Measurements from ENCODE around the gene SENP8. TPM values are rescaled to one million over a fixed set of nuclear protein-coding genes. Genes with fewer than 3 reads are reported as not detected.

SENP8 gene
- total RNA-seq, 3 donors from 2014 or later = 2.6 to 3.0 (median 2.9) TPM

DNA sequence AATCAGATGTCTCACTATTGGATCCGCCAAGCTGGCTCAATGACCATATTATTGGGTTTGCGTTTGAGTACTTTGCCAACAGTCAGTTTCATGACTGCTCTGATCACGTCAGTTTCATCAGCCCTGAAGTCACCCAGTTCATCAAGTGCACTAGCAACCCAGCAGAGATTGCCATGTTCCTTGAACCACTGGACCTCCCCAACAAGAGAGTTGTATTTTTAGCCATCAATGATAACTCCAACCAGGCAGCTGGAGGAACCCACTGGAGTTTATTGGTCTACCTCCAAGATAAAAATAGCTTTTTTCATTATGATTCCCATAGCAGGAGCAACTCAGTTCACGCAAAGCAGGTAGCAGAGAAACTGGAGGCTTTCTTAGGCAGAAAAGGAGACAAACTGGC lies 21.5 kb downstream of the SENP8 start:
- ATAC-seq = no peak
- DNase-seq = no peak
- Histone ChIP-seq H3K36me3 (ENCODE audit: low read depth) (no peaks in the 10 kb centered on the region), H3K4me1 (ENCODE audit: low read depth) (peaks cover 19% of the 10 kb centered on the region), H3K4me3 (no peak overlapping the region), H3K9me3 (no peaks in the 10 kb centered on the region)
- TF ChIP-seq, protein P1, sequence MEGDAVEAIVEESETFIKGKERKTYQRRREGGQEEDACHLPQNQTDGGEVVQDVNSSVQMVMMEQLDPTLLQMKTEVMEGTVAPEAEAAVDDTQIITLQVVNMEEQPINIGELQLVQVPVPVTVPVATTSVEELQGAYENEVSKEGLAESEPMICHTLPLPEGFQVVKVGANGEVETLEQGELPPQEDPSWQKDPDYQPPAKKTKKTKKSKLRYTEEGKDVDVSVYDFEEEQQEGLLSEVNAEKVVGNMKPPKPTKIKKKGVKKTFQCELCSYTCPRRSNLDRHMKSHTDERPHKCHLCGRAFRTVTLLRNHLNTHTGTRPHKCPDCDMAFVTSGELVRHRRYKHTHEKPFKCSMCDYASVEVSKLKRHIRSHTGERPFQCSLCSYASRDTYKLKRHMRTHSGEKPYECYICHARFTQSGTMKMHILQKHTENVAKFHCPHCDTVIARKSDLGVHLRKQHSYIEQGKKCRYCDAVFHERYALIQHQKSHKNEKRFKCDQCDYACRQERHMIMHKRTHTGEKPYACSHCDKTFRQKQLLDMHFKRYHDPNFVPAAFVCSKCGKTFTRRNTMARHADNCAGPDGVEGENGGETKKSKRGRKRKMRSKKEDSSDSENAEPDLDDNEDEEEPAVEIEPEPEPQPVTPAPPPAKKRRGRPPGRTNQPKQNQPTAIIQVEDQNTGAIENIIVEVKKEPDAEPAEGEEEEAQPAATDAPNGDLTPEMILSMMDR (IDR thresholded peaks at IDR 0.05) = no peak
- intact Hi-C loops (cut with DNase I, micrococcal nuclease) = no loop called here

DNA sequence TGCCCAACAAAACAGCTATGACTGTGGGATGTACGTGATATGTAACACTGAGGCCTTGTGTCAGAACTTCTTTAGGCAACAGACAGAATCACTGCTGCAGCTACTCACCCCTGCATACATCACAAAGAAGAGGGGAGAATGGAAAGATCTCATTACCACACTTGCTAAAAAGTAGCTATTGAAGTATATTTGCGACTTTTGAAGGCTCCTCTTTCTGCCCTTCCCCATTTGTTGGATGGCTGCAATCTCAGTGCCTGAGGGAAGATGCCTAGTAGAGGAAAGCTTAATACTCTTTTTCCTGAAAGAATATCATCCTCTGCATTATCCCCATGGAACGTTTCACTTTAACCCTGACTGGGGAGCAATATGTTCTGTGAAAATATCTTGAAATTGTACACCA lies 21.9 kb downstream of the SENP8 start:
- DNase-seq = no peak
- TF ChIP-seq, protein P1 (IDR thresholded peaks at IDR 0.05) = no peak
- Histone ChIP-seq H3K36me3 (ENCODE audit: low read depth) (no peaks in the 10 kb centered on the region), H3K4me3 (no peak overlapping the region), H3K9me3 (no peaks in the 10 kb centered on the region), H3K4me1 (ENCODE audit: low read depth) (peaks cover 19% of the 10 kb centered on the region)
- intact Hi-C loops (cut with DNase I, micrococcal nuclease) = no loop called here
- ATAC-seq = no peak

DNA sequence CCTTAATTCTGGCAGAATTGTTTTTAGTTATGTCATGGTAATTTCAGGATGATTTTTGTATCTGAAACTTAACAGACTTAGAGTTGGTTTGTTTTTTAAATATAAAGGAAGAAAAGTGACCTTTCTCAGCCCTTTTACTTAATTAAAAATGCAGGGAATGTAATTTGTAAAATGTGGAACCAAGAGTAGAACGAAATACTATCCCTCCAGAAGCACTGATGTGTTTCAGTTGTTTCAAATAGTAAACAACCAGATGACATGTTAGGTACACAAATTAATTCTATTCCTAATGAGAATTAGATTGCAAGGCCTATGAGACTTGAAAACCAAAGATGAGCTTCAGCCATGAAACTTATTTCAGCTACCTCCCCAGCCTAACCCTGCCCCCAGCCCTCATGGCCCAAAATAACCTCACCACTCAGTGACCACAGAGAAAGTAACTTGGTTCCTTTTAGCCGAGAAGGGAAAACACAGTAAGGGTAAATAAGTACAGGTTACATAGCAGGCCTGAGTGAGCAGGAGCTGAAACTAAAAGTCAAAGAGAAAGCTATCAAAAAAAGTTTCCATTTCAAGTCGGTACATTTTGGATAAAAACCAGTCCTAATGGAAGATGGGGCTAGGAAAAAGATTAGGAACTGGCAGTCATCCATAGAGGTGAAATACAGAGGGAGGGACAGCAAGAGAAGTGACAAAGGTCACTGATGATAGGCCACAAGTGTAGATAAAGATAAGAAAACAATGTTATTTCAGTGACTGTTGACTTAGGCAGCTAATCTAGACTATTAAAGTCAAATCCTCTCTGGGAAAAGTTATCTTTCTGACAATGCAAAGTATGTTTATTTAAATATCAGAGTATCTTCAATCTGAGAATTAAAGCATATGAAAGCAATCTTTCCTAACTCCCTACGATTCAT lies 23.2 kb downstream of the SENP8 start:
- TF ChIP-seq, protein P1 (IDR thresholded peaks at IDR 0.05) = no peak
- no peak for DNase-seq
- H3K4me1 ChIP-seq (ENCODE audit: low read depth) = peaks cover 15% of the 10 kb centered on the region
- H3K9me3 ChIP-seq = no peaks in the 10 kb centered on the region
- no peak overlapping the region for H3K4me3 ChIP-seq
- intact Hi-C loops (cut with DNase I, micrococcal nuclease) = no loop called here
- ATAC-seq = peak; percentile 86
- no peaks in the 10 kb centered on the region for H3K36me3 ChIP-seq (ENCODE audit: low read depth)

DNA sequence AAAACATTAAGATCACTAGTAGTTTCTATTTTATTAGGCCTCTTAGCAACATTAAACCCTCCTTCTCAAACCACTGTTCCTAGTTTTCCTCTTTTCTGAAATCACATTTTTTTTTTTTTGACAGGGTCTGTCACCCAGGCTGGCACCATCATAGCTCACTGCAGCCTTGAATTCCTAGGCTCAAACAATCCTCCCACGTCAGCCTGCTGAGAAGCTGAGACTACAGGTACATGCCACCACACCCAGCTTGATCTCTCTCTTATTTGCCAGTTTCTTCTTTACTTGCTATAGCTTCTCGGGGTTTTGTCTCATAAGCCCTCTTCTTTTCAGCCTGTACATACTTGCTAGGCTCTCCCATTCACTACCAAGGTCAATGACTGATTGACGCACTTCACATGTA lies 28.0 kb downstream of the SENP8 start:
- no peak for DNase-seq
- ATAC-seq = no peak
- intact Hi-C loops (cut with DNase I, micrococcal nuclease) = no loop called here
- Histone ChIP-seq H3K4me1 (ENCODE audit: low read depth) (peaks cover 8% of the 10 kb centered on the region), H3K36me3 (ENCODE audit: low read depth) (no peaks in the 10 kb centered on the region), H3K4me3 (no peak overlapping the region), H3K9me3 (no peaks in the 10 kb centered on the region)
- TF ChIP-seq, protein P1 (IDR thresholded peaks at IDR 0.05) = no peak

DNA sequence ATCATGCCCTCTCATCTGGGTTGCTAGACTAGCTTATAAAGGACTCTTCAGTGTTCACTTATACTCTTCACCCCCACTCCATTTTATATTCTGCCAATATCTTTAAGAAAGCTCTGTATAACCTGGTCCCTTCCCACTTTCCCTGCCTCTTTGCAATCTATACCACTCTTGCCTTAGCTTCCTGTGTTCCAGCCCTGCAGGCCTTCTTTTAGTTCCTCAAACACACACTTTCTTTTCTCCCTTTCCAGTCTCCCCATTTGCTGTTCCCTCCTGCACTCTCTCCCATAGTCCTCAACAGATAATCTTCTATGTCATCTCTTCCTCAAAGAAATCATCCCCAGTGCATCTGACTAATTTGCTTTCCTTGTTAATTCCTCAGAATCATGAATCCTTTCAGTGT lies 28.7 kb downstream of the SENP8 start:
- intact Hi-C loops (cut with DNase I, micrococcal nuclease) = no loop called here
- TF ChIP-seq, protein P1 (IDR thresholded peaks at IDR 0.05) = no peak
- Histone ChIP-seq H3K4me1 (ENCODE audit: low read depth) (peaks cover 5% of the 10 kb centered on the region), H3K36me3 (ENCODE audit: low read depth) (no peaks in the 10 kb centered on the region), H3K9me3 (no peaks in the 10 kb centered on the region), H3K4me3 (no peak overlapping the region)
- ATAC-seq = no peak
- DNase-seq = no peak
